GM15510 (cell line): ENCODE results near the gene ISYNA1.

Experiments used
- POLR2A ChIP-seq: IDR thresholded peaks from 3 replicates; pipeline ENCODE4 v1.6.1; 2011; ENCODE audit warnings: borderline replicate concordance; ENCODE audit not compliant: insufficient read length; ENCODE audit errors: extremely low read depth

Gene ISYNA1

DNA sequence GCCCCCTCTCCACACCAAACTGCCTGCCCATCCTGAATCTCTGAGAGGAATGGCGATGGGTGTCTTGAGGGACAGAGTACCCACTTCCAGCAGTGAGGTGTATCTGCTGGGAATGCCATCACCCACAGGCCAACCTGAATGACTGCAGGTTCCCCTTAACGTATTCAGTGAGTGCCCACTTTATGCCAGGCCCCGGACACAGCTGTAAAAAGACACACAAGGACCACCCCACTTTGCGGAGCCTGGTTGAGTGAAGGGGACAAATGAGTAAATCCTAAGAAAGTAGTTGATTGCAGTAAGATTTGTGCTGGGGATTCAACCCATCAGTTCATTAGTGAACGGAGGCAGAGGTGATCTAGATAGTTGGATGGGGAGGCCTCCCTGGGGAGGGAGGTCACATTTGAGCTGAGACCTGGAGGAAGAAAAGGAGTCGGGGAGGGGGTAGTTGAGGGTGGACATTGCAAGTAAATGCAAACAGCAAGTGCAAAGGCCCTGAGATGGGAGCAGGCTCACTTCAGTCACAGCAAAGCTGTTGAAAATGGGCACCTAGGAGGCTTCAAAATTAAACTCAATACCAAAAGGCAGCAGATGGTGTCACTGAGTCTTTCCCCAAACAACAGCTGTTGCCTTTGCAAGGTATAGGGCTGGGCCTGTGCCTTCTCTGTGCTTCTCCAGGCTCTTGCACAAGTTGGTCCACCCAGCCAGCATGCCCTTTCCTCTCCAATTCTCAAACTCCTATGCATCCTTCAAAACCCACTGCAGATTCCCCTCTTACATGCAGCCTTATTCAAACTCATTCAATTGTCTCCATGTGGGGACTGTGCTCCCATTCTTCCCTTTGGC lies 47.6 kb downstream of the ISYNA1 start:
- TF ChIP-seq POLR2A: no peak

GRCh38 chr19:18389726-18390064 lies 48.2 kb downstream of the ISYNA1 start:
- no peak for TF ChIP-seq POLR2A

- TF ChIP-seq POLR2A: no peak
These were observed 48.8 kb downstream of the ISYNA1 start for GRCh38 chr19:18388960-18389725.

GRCh38 chr19:18388100-18388959 lies 49.6 kb downstream of the ISYNA1 start:
- TF ChIP-seq POLR2A: peak; percentile 40

DNA sequence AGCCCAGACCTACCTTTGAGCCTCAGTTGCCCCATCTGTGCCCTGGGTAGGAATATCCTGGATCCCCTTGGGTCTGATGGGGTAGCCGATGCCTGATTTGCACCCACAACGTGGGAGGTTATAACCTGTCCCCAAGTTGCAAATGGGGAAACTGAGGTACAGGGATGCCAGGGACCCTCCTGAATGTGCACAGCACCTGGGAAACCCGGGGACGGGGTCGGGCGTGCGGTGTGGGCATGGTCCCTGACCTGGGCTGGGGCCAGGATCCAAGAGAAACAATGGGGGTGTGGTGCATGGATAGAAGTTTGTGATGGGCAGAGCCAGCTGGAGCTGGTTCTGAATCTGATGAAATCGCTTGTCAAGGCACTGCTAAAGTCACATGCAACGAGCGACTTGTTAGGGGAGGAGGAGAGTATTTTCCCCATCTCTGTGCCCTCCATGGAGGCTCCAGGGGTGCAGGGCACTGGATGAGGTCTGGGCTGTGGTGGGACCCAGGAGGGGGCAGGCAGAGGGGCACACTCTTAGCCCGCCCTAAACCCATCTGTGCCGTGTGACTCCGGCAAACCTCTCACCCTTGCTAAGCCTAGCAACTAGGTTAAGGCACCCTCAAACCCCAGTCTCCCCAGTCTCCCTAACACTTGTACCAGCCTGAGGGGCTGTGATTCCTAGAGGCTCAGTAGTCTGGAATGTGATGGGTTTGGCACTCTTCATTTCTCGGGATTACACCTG lies 51.2 kb downstream of the ISYNA1 start:
- no peak for TF ChIP-seq POLR2A

GRCh38 chr19:18385675-18386542 lies 52.0 kb downstream of the ISYNA1 start, which contains the start of gene GDF15:
Gene GDF15 (plus strand): TSS chr19:18386158. CDS start chr19:18386190, 32 bp downstream.
- TF ChIP-seq POLR2A: peak; percentile 71

DNA sequence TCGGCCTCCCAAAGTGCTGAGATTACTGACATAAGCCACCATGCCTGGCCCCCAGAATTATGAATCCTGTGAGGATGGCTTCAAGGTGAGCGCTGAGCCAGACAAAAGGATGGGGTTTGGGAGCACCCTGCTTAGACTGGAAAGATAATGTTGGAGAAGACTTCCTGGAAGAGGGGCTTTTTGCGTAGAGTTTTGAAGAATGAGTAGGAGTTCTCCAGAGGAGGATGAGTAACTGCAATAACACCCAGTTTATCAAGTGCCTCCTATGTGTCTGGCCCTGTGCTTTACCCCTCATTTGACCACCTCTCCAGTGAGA lies 52.6 kb downstream of the ISYNA1 start:
- no peak for TF ChIP-seq POLR2A

- no peak for TF ChIP-seq POLR2A
These were observed 53.2 kb downstream of the ISYNA1 start for GRCh38 chr19:18384775-18385174.
